Suprapubic skin (tissue), 4 donors: ENCODE results near the gene ITLN2. TPM values are rescaled to one million over a fixed set of nuclear protein-coding genes. Genes with fewer than 3 reads are reported as not detected.

Experiments
- DNase-seq, 2 donors: peaks; one replicate each; pipeline ENCODE4 v3.0.0-alpha.2; 2019; ENCODE audit warnings: low spot score in 2 of 2
- H3K27ac ChIP-seq: fragments of 200-600 bp; sonication (generic); one replicate; pipeline ENCODE4 v1.5.1; 2019
- H3K27me3 ChIP-seq: fragments of 200-600 bp; sonication (generic); one replicate; pipeline ENCODE4 v1.5.1; 2019
- H3K36me3 ChIP-seq: fragments of 200-600 bp; sonication (generic); one replicate; pipeline ENCODE4 v1.5.1; 2019
- H3K4me1 ChIP-seq: fragments of 200-600 bp; sonication (generic); one replicate; pipeline ENCODE4 v1.5.1; 2019
- H3K4me3 ChIP-seq: fragments of 200-600 bp; sonication (generic); one replicate; pipeline ENCODE4 v1.5.1; 2019; ENCODE audit warnings: mild to moderate bottlenecking
- H3K9me3 ChIP-seq: fragments of 200-600 bp; sonication (generic); one replicate; pipeline ENCODE4 v1.5.1; 2019
- CTCF ChIP-seq, 2 donors: fragments of 200-600 bp in 1 of 2; fragments of 450-650 bp in 1 of 2; sonication (generic) in 1 of 2; IDR thresholded peaks; one replicate each; pipeline ENCODE4 v1.5.1; 2016 to 2019; ENCODE audit warnings: antibody characterized with exemption in 2 of 2, mild to moderate bottlenecking in 1 of 2, moderate library complexity in 1 of 2
- EP300 ChIP-seq: sonication (generic); formaldehyde crosslinking; IDR thresholded peaks from one replicate; pipeline ENCODE4 v1.6.1; 2017; ENCODE audit warnings: antibody characterized with exemption
- POLR2A ChIP-seq, 2 donors: fragments of 450-650 bp; IDR thresholded peaks; one replicate each; pipeline ENCODE4 v1.6.1; 2017; ENCODE audit warnings: antibody characterized with exemption in 2 of 2, mild to moderate bottlenecking in 2 of 2, moderate library complexity in 2 of 2
- POLR2AphosphoS5 ChIP-seq, 3 donors: sonication (generic); formaldehyde crosslinking; IDR thresholded peaks; one replicate each; pipeline ENCODE4 v1.6.1; 2017; ENCODE audit warnings: antibody characterized with exemption in 3 of 3
- WGBS: methylation state at CpG from one replicate; pipeline ENCODE4 v1.1.5; 2018; 5-methylcytosine and 5-hydroxymethylcytosine counted together
- total RNA-seq, 4 donors: library from RNA; depleted of rRNA; stranded (reverse); fragments of >200 nt; gene quantifications; one replicate each; pipeline ENCODE4 v1.1.0, GENCODE V29; 2016

Gene ITLN2
- total RNA-seq, 4 donors from 2014 or later: 0.55 to 1.2 TPM; not detected in 2

- peaks cover 5% of the 10 kb centered on the region for H3K4me1 ChIP-seq
- no peak overlapping the region for H3K27ac ChIP-seq
- H3K36me3 ChIP-seq: no peaks in the 10 kb centered on the region
- H3K9me3 ChIP-seq: no peaks in the 10 kb centered on the region
- no peak for TF ChIP-seq EP300
- no peak for TF ChIP-seq CTCF (IDR thresholded peaks at IDR 0.05)
- TF ChIP-seq POLR2AphosphoS5 (IDR thresholded peaks at IDR 0.05): no peak
- TF ChIP-seq POLR2A (IDR thresholded peaks at IDR 0.05): no peak
- no peak for DNase-seq
- WGBS: 85% methylated on average over 2 of the region's 2 CpGs
- H3K27me3 ChIP-seq: peaks cover 29% of the 10 kb centered on the region
- no peak overlapping the region for H3K4me3 ChIP-seq
These were observed 24.7 kb upstream of the ITLN2 start for GRCh38 chr1:160979286-160979685.

- Histone ChIP-seq H3K27ac (no peak overlapping the region), H3K36me3 (no peaks in the 10 kb centered on the region), H3K4me1 (peaks cover 5% of the 10 kb centered on the region), H3K9me3 (no peaks in the 10 kb centered on the region), H3K27me3 (peaks cover 30% of the 10 kb centered on the region), H3K4me3 (no peak overlapping the region)
- WGBS: 61% methylated on average over 11 of the region's 11 CpGs
- no peak for DNase-seq
- no peak for TF ChIP-seq EP300
- TF ChIP-seq CTCF (IDR thresholded peaks at IDR 0.05): no peak
These were observed 23.9 kb upstream of the ITLN2 start for GRCh38 chr1:160978510-160978927.

GRCh38 chr1:160975026-160975425, 20.4 kb upstream of the ITLN2 start:
- Histone ChIP-seq H3K27me3 (peaks cover 4% of the 10 kb centered on the region), H3K4me3 (no peak overlapping the region), H3K36me3 (no peaks in the 10 kb centered on the region), H3K4me1 (no peaks in the 10 kb centered on the region), H3K9me3 (no peaks in the 10 kb centered on the region), H3K27ac (no peak overlapping the region)
- no peak for TF ChIP-seq EP300
- no peak for TF ChIP-seq POLR2AphosphoS5 (IDR thresholded peaks at IDR 0.05)
- no peak for TF ChIP-seq CTCF (IDR thresholded peaks at IDR 0.05)
- TF ChIP-seq POLR2A (IDR thresholded peaks at IDR 0.05): no peak
- WGBS: 97% methylated on average over 2 of the region's 2 CpGs
- DNase-seq: no peak

GRCh38 chr1:160973491-160973890, 18.9 kb upstream of the ITLN2 start:
- Histone ChIP-seq H3K4me1 (no peaks in the 10 kb centered on the region), H3K36me3 (no peaks in the 10 kb centered on the region), H3K27ac (no peak overlapping the region), H3K4me3 (no peak overlapping the region), H3K27me3 (peaks cover 4% of the 10 kb centered on the region), H3K9me3 (no peaks in the 10 kb centered on the region)
- no peak for TF ChIP-seq CTCF (IDR thresholded peaks at IDR 0.05)
- no peak for TF ChIP-seq POLR2A (IDR thresholded peaks at IDR 0.05)
- no peak for TF ChIP-seq POLR2AphosphoS5 (IDR thresholded peaks at IDR 0.05)
- no peak for TF ChIP-seq EP300
- 92% methylated on average over 4 of the region's 4 CpGs for WGBS
- DNase-seq: no peak

GRCh38 chr1:160972939-160973338, 18.3 kb upstream of the ITLN2 start:
- no peak overlapping the region for H3K27ac ChIP-seq
- H3K27me3 ChIP-seq: peaks cover 4% of the 10 kb centered on the region
- no peaks in the 10 kb centered on the region for H3K9me3 ChIP-seq
- H3K4me1 ChIP-seq: no peaks in the 10 kb centered on the region
- H3K36me3 ChIP-seq: no peaks in the 10 kb centered on the region
- DNase-seq: no peak
- TF ChIP-seq POLR2A (IDR thresholded peaks at IDR 0.05) (no peak), CTCF (IDR thresholded peaks at IDR 0.05) (no peak), EP300 (no peak), POLR2AphosphoS5 (IDR thresholded peaks at IDR 0.05) (no peak)
- 70% methylated on average over 3 of the region's 3 CpGs for WGBS
- no peak overlapping the region for H3K4me3 ChIP-seq
